SK-N-SH (cell line): ENCODE data around the gene CCDC78. TPM values are rescaled to one million over a fixed set of nuclear protein-coding genes. Genes with fewer than 3 reads are reported as not detected.

Experiments used
- CTCF ChIA-PET: fragments of 300-600, 350-600 bp; formaldehyde crosslinking; extraction: SDS; loops from one replicate; lab custom pipeline; 2021; lab: Yijun Ruan, JAX
- POLR2A ChIA-PET: fragments of 350-600 bp; sonication (Branson Sonifier 250); formaldehyde crosslinking; extraction: SDS; loops from one replicate; lab custom pipeline; 2020; ENCODE audit warnings: antibody characterized with exemption, inconsistent platforms; lab: Yijun Ruan, JAX
- DNase-seq: peaks from one replicate; pipeline ENCODE4 v3.0.0; 2012
- H2AFZ ChIP-seq: fragments of 200-600 bp; sonication (generic); 2 replicates; pipeline ENCODE4 v1.8.1; 2016; ENCODE audit warnings: antibody characterized with exemption, mild to moderate bottlenecking, low read depth
- H3F3A ChIP-seq: fragments of 200-600 bp; sonication (generic); replicated peaks from 2 replicates; pipeline ENCODE3; 2016; ENCODE audit warnings: antibody characterized with exemption, mild to moderate bottlenecking; ENCODE audit not compliant: insufficient read depth
- H3K27ac ChIP-seq, 2 experiments: fragments of 200-500 bp in 1 of 2; fragments of 200-600 bp in 1 of 2; sonication (Bioruptor generic) in 1 of 2; sonication (generic), shearing (Covaris generic) in 1 of 2; 2 replicates each; pipeline versions ENCODE4 v1.5.1 to v1.6.1; 2014 to 2016; ENCODE audit warnings: low read depth in 2 of 2, inconsistent platforms in 1 of 2, low read length in 1 of 2, mild to moderate bottlenecking in 1 of 2, mixed read lengths in 1 of 2
- H3K27me3 ChIP-seq: fragments of 200-600 bp; sonication (generic), shearing (Covaris generic); 2 replicates; pipeline ENCODE4 v1.6.1; 2016; ENCODE audit warnings: mixed run types; ENCODE audit not compliant: insufficient read depth
- H3K36me3 ChIP-seq, 2 experiments: fragments of 200-500 bp in 1 of 2; fragments of 200-600 bp in 1 of 2; sonication (Bioruptor generic) in 1 of 2; sonication (generic) in 1 of 2; replicated peaks in 1 of 2; 2 replicates each; pipeline versions ENCODE3 to v1.5.1; 2014 to 2016; ENCODE audit warnings: low read length in 1 of 2, mild to moderate bottlenecking in 1 of 2; ENCODE audit not compliant: insufficient read depth in 2 of 2, control insufficient read depth in 1 of 2
- H3K4me1 ChIP-seq, 2 experiments: fragments of 200-500 bp in 1 of 2; fragments of 200-600 bp in 1 of 2; sonication (Bioruptor generic) in 1 of 2; sonication (generic), shearing (Covaris generic) in 1 of 2; 2 replicates each; pipeline versions ENCODE4 v1.5.1 to v1.6.1; 2014 to 2016; ENCODE audit warnings: low read depth in 1 of 2, low read length in 1 of 2, mixed run types in 1 of 2; ENCODE audit not compliant: insufficient read depth in 2 of 2, control insufficient read depth in 1 of 2
- H3K4me2 ChIP-seq: fragments of 200-600 bp; sonication (generic), shearing (Covaris generic); 2 replicates; pipeline ENCODE4 v1.6.1; 2017; ENCODE audit warnings: mixed run types
- H3K4me3 ChIP-seq, 2 experiments: fragments of 200-500 bp in 1 of 2; fragments of 200-600 bp in 1 of 2; sonication (Bioruptor generic) in 1 of 2; sonication (generic), shearing (Covaris generic) in 1 of 2; 2 replicates each; pipeline versions ENCODE4 v1.5.1 to v1.8.1; 2014 to 2016; ENCODE audit warnings: low read depth in 2 of 2, inconsistent platforms in 1 of 2, low read length in 1 of 2, mild to moderate bottlenecking in 1 of 2, mixed read lengths in 1 of 2, moderate library complexity in 1 of 2
- H3K79me2 ChIP-seq: fragments of 200-600 bp; sonication (generic); 2 replicates; pipeline ENCODE4 v1.8.1; 2017; ENCODE audit warnings: mild to moderate bottlenecking; ENCODE audit not compliant: insufficient read depth
- H3K9ac ChIP-seq: fragments of 200-600 bp; sonication (generic); 2 replicates; pipeline ENCODE4 v1.6.1; 2017; ENCODE audit warnings: mixed run types
- H3K9me2 ChIP-seq: fragments of 200-600 bp; sonication (generic); 2 replicates; pipeline ENCODE4 v1.6.1; 2017; ENCODE audit warnings: mixed run types
- H3K9me3 ChIP-seq: fragments of 200-600 bp; sonication (generic); 2 replicates; pipeline ENCODE4 v1.6.1; 2017; ENCODE audit warnings: mixed run types, mild to moderate bottlenecking, moderate library complexity
- H4K20me1 ChIP-seq: fragments of 200-600 bp; sonication (generic); 2 replicates; pipeline ENCODE4 v1.6.1; 2017; ENCODE audit warnings: mild to moderate bottlenecking, mixed run types; ENCODE audit not compliant: insufficient read depth
- CHD2 ChIP-seq: fragments of 150-350 bp; IDR thresholded peaks from 2 replicates; pipeline ENCODE4 v1.6.1; 2018; ENCODE audit warnings: low read length; ENCODE audit not compliant: partially characterized antibody
- FOSL2 ChIP-seq: IDR thresholded peaks from 2 replicates; pipeline ENCODE4 v1.4.0; 2012; ENCODE audit warnings: low read depth, mild to moderate bottlenecking, moderate library complexity, borderline replicate concordance
- FOXJ3 ChIP-seq: sonication (generic); formaldehyde crosslinking; IDR thresholded peaks from 2 replicates; pipeline ENCODE4 v1.5.1; 2020; ENCODE audit warnings: mild to moderate bottlenecking, missing genetic modification reagents
- GATA2 ChIP-seq: sonication (generic); formaldehyde crosslinking; IDR thresholded peaks from 2 replicates; pipeline ENCODE4 v1.5.0; 2020; ENCODE audit warnings: mild to moderate bottlenecking, missing genetic modification reagents
- JUND ChIP-seq: IDR thresholded peaks from 2 replicates; pipeline ENCODE4 v1.4.0; 2012
- NRF1 ChIP-seq: IDR thresholded peaks from 2 replicates; pipeline ENCODE4 v1.6.1; 2012; ENCODE audit warnings: low read depth, mild to moderate bottlenecking, low read length
- POLR2AphosphoS5 ChIP-seq: IDR thresholded peaks from 2 replicates; pipeline ENCODE4 v1.6.1; 2012; ENCODE audit warnings: low read depth, low read length
- RAD21 ChIP-seq: IDR thresholded peaks from 2 replicates; pipeline ENCODE4 v1.6.1; 2012; ENCODE audit warnings: mild to moderate bottlenecking, low read length
- RFX5 ChIP-seq: IDR thresholded peaks from 2 replicates; pipeline ENCODE4 v1.6.1; 2012; ENCODE audit warnings: mild to moderate bottlenecking, improper control_type of control experiment, low read length
- SIN3A ChIP-seq: IDR thresholded peaks from 2 replicates; pipeline ENCODE4 v1.6.1; 2012; ENCODE audit warnings: low read depth, mild to moderate bottlenecking, low read length, moderate library complexity, borderline replicate concordance
- SMC3 ChIP-seq: IDR thresholded peaks from 2 replicates; pipeline ENCODE4 v1.6.1; 2012; ENCODE audit warnings: low read depth, low read length, improper control_type of control experiment
- TCF12 ChIP-seq: IDR thresholded peaks from 2 replicates; pipeline ENCODE4 v1.4.0; 2012
- YY1 ChIP-seq: IDR thresholded peaks from 2 replicates; pipeline ENCODE4 v1.4.0; 2012; ENCODE audit warnings: low read depth, mild to moderate bottlenecking
- WGBS: methylation state at CpG from one replicate; pipeline ENCODE4 v1.1.6; 2017; ENCODE audit warnings: low lambda C conversion rate; 5-methylcytosine and 5-hydroxymethylcytosine counted together
- polyA plus RNA-seq, 3 experiments: library from polyadenylated mRNA; depleted of rRNA; stranded (reverse); fragments of >200 nt; gene quantifications; 2 replicates each; pipeline ENCODE4 v1.2.3, GENCODE V29; 2012
- TF ChIP-seq, protein P1 (sequence below): IDR thresholded peaks from 2 replicates; pipeline ENCODE4 v1.4.0; 2012; ENCODE audit warnings: low read depth, borderline replicate concordance
- TF ChIP-seq, protein P2 (sequence below): IDR thresholded peaks from 2 replicates; pipeline ENCODE4 v1.6.1; 2012; ENCODE audit warnings: mild to moderate bottlenecking, low read depth, low read length, moderate library complexity
- TF ChIP-seq, protein P3 (sequence below): IDR thresholded peaks from 2 replicates; pipeline ENCODE4 v1.4.0; 2012; ENCODE audit warnings: low read depth, borderline replicate concordance
- TF ChIP-seq, protein P4 (sequence below): IDR thresholded peaks from 2 replicates; pipeline ENCODE4; 2012
- TF ChIP-seq, protein P5 (sequence below): fragments of 150-350 bp; IDR thresholded peaks from 2 replicates; pipeline ENCODE4 v1.6.1; 2016; ENCODE audit warnings: mild to moderate bottlenecking, low read depth, low read length
- TF ChIP-seq, protein P6 (sequence below): IDR thresholded peaks from 2 replicates; pipeline ENCODE4 v1.4.0; 2012; ENCODE audit warnings: low read depth

CCDC78 gene
- polyA plus RNA-seq, 1 of the 3 experiments (the other 2 are of a cell fraction), result 15.4 TPM

DNA sequence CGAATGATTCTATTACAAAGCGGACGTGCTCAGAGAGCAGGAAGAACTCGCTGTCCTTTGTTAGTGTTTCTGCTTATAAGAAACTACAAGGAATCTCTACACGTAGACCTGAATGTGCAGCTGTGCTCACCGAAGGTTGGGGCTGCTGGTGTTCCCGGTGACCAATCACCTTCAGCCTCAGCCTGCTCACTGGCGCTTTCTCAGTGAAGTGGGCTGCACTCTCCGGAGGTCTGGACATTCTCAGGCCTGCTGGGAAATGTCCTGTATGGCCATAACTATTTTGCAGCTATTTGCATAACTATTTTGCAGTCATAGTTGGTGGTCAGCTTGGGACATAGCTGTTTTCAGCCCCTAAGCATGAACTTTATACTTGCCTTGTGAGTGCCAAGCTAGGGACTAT, 24.2 kb upstream of the CCDC78 start:
- POLR2A ChIA-PET, result interaction anchor here (1.0 kb wide), 1 partner anchor 30 kb away, joined by 4 read pairs; the partner anchor contains the start of gene ANTKMT
- H3K4me1 ChIP-seq, result no peaks in the 10 kb centered on the region
- no peaks in the 10 kb centered on the region for H3K27me3 ChIP-seq
- TF ChIP-seq, protein P1, sequence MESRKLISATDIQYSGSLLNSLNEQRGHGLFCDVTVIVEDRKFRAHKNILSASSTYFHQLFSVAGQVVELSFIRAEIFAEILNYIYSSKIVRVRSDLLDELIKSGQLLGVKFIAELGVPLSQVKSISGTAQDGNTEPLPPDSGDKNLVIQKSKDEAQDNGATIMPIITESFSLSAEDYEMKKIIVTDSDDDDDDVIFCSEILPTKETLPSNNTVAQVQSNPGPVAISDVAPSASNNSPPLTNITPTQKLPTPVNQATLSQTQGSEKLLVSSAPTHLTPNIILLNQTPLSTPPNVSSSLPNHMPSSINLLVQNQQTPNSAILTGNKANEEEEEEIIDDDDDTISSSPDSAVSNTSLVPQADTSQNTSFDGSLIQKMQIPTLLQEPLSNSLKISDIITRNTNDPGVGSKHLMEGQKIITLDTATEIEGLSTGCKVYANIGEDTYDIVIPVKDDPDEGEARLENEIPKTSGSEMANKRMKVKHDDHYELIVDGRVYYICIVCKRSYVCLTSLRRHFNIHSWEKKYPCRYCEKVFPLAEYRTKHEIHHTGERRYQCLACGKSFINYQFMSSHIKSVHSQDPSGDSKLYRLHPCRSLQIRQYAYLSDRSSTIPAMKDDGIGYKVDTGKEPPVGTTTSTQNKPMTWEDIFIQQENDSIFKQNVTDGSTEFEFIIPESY, result no peak
- TF ChIP-seq YY1, result no peak
- TF ChIP-seq, protein P2, sequence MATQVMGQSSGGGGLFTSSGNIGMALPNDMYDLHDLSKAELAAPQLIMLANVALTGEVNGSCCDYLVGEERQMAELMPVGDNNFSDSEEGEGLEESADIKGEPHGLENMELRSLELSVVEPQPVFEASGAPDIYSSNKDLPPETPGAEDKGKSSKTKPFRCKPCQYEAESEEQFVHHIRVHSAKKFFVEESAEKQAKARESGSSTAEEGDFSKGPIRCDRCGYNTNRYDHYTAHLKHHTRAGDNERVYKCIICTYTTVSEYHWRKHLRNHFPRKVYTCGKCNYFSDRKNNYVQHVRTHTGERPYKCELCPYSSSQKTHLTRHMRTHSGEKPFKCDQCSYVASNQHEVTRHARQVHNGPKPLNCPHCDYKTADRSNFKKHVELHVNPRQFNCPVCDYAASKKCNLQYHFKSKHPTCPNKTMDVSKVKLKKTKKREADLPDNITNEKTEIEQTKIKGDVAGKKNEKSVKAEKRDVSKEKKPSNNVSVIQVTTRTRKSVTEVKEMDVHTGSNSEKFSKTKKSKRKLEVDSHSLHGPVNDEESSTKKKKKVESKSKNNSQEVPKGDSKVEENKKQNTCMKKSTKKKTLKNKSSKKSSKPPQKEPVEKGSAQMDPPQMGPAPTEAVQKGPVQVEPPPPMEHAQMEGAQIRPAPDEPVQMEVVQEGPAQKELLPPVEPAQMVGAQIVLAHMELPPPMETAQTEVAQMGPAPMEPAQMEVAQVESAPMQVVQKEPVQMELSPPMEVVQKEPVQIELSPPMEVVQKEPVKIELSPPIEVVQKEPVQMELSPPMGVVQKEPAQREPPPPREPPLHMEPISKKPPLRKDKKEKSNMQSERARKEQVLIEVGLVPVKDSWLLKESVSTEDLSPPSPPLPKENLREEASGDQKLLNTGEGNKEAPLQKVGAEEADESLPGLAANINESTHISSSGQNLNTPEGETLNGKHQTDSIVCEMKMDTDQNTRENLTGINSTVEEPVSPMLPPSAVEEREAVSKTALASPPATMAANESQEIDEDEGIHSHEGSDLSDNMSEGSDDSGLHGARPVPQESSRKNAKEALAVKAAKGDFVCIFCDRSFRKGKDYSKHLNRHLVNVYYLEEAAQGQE, result no peak
- TF ChIP-seq RAD21, result no peak
- TF ChIP-seq JUND, result no peak
- TF ChIP-seq, protein P3, sequence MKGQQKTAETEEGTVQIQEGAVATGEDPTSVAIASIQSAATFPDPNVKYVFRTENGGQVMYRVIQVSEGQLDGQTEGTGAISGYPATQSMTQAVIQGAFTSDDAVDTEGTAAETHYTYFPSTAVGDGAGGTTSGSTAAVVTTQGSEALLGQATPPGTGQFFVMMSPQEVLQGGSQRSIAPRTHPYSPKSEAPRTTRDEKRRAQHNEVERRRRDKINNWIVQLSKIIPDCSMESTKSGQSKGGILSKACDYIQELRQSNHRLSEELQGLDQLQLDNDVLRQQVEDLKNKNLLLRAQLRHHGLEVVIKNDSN, result no peak
- TF ChIP-seq FOXJ3 (CRISPR knock-in tag), result no peak
- TF ChIP-seq GATA2 (CRISPR knock-in tag), result no peak
- no peak for TF ChIP-seq TCF12
- no peak for TF ChIP-seq RFX5
- TF ChIP-seq, protein P4, sequence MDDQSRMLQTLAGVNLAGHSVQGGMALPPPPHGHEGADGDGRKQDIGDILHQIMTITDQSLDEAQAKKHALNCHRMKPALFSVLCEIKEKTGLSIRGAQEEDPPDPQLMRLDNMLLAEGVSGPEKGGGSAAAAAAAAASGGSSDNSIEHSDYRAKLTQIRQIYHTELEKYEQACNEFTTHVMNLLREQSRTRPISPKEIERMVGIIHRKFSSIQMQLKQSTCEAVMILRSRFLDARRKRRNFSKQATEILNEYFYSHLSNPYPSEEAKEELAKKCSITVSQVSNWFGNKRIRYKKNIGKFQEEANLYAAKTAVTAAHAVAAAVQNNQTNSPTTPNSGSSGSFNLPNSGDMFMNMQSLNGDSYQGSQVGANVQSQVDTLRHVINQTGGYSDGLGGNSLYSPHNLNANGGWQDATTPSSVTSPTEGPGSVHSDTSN, result no peak
- no peak for TF ChIP-seq NRF1
- no peak for TF ChIP-seq POLR2AphosphoS5
- TF ChIP-seq SIN3A, result no peak
- no peak for TF ChIP-seq CHD2
- TF ChIP-seq, protein P5, sequence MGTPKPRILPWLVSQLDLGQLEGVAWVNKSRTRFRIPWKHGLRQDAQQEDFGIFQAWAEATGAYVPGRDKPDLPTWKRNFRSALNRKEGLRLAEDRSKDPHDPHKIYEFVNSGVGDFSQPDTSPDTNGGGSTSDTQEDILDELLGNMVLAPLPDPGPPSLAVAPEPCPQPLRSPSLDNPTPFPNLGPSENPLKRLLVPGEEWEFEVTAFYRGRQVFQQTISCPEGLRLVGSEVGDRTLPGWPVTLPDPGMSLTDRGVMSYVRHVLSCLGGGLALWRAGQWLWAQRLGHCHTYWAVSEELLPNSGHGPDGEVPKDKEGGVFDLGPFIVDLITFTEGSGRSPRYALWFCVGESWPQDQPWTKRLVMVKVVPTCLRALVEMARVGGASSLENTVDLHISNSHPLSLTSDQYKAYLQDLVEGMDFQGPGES, result no peak
- TF ChIP-seq, protein P6, sequence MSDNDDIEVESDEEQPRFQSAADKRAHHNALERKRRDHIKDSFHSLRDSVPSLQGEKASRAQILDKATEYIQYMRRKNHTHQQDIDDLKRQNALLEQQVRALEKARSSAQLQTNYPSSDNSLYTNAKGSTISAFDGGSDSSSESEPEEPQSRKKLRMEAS, result no peak
- TF ChIP-seq SMC3, result no peak
- no peak for TF ChIP-seq FOSL2
- H4K20me1 ChIP-seq, result no peaks in the 10 kb centered on the region
- DNase-seq, result no peak
- H3K9ac ChIP-seq, result no peak overlapping the region
- H3K4me3 ChIP-seq, result no peak overlapping the region
- no peaks in the 10 kb centered on the region for H3K9me3 ChIP-seq
- peaks cover 4% of the 10 kb centered on the region for H3F3A ChIP-seq
- no peak overlapping the region for H2AFZ ChIP-seq
- H3K79me2 ChIP-seq, result no peaks in the 10 kb centered on the region
- CTCF ChIA-PET, result interaction anchor here (0.7 to 1.4 kb wide), 3 partner anchors 9 to 34 kb away, joined by 3 to 8 read pairs (median 3); no protein-coding TSS in a partner anchor
- WGBS, result 64% methylated on average over 9 of the region's 9 CpGs
- no peaks in the 10 kb centered on the region for H3K36me3 ChIP-seq
- no peaks in the 10 kb centered on the region for H3K9me2 ChIP-seq
- H3K27ac ChIP-seq, result no peak overlapping the region
- no peak overlapping the region for H3K4me2 ChIP-seq
